ENCODE results near the gene EMC6.

Gene EMC6

GRCh38 chr17:3672571-3672970 lies 4.0 kb downstream of the EMC6 start:
- DNase-seq (ENCODE audit: insufficient read length, low spot score) (no peak), FAIRE-seq (no peak)
- TF ChIP-seq CTCF (IDR thresholded peaks at IDR 0.05; ENCODE audit: insufficient read depth, missing control alignments), result no peak

GRCh38 chr17:3675886-3676285 lies 7.3 kb downstream of the EMC6 start:
- FAIRE-seq (no peak), DNase-seq (ENCODE audit: insufficient read length, low spot score) (no peak)
- no peak for TF ChIP-seq CTCF (IDR thresholded peaks at IDR 0.05; ENCODE audit: insufficient read depth, missing control alignments)

- no peak for TF ChIP-seq CTCF (IDR thresholded peaks at IDR 0.05; ENCODE audit: insufficient read depth, missing control alignments)
- DNase-seq (ENCODE audit: insufficient read length, low spot score) (no peak), FAIRE-seq (no peak)
These were observed 9.6 kb downstream of the EMC6 start for GRCh38 chr17:3678095-3678820.

- no peak for DNase-seq (ENCODE audit: insufficient read length, low spot score)
- FAIRE-seq, result no peak
- TF ChIP-seq CTCF (IDR thresholded peaks at IDR 0.05; ENCODE audit: insufficient read depth, missing control alignments), result no peak
These were observed 10.4 kb downstream of the EMC6 start for GRCh38 chr17:3678821-3679530.

- DNase-seq (ENCODE audit: insufficient read length, low spot score) (no peak), FAIRE-seq (no peak)
- no peak for TF ChIP-seq CTCF (IDR thresholded peaks at IDR 0.05; ENCODE audit: insufficient read depth, missing control alignments)
These were observed 11.0 kb downstream of the EMC6 start for GRCh38 chr17:3679531-3680126.

GRCh38 chr17:3681057-3681456 lies 12.4 kb downstream of the EMC6 start:
- no peak for TF ChIP-seq CTCF (IDR thresholded peaks at IDR 0.05; ENCODE audit: insufficient read depth, missing control alignments)
- DNase-seq (ENCODE audit: insufficient read length, low spot score) (no peak), FAIRE-seq (no peak)

- no peak for DNase-seq (ENCODE audit: insufficient read length, low spot score)
- no peak for FAIRE-seq
- TF ChIP-seq CTCF (IDR thresholded peaks at IDR 0.05; ENCODE audit: insufficient read depth, missing control alignments), result no peak
These were observed 13.0 kb downstream of the EMC6 start for GRCh38 chr17:3681565-3681964.
